PC-3 (cell line): Measurements from ENCODE around the gene TAF1D. TPM values are rescaled to one million over a fixed set of nuclear protein-coding genes. Genes with fewer than 3 reads are reported as not detected.

ENCODE experiments used
- ATAC-seq: fragments of 200-7000 bp; cut with Tn5 transposase; 2 replicates; pipeline ENCODE4 v1.9.1; 2020; ENCODE audit warnings: mild to moderate bottlenecking, moderate library complexity
- BruUV-seq: library from RNA; stranded (reverse); fragments of 400-500 nt; replicated peaks from 2 replicates; lab custom pipeline; 2021; lab: Mats Ljungman, UMichigan
- CTCF ChIA-PET: fragments of 300-600 bp; sonication (Branson Sonifier 250); formaldehyde crosslinking; loops from one replicate; lab custom pipeline; 2022; ENCODE audit warnings: antibody characterized with exemption; lab: Charles Lee
- POLR2A ChIA-PET: fragments of 300-600 bp; sonication (Branson Sonifier 250); formaldehyde crosslinking; loops from one replicate; lab custom pipeline; 2022; ENCODE audit warnings: antibody characterized with exemption; ENCODE audit not compliant: unreplicated experiment; lab: Charles Lee
- DNase-seq: peaks from one replicate; pipeline ENCODE4 v3.0.0-alpha.2; 2015
- H2AFZ ChIP-seq: fragments of 300-600 bp; sonication (generic); 2 replicates; pipeline ENCODE4 v1.6.0; 2016; ENCODE audit warnings: antibody characterized with exemption, low read length
- H3F3A ChIP-seq: fragments of 300-600 bp; sonication (generic); one replicate; pipeline ENCODE4 v1.6.0; 2017; ENCODE audit warnings: antibody characterized with exemption, low read length, control low read depth, mild to moderate bottlenecking; ENCODE audit not compliant: unreplicated experiment
- H3K27ac ChIP-seq: fragments of 300-600 bp; sonication (generic); 2 replicates; pipeline ENCODE4 v1.5.1; 2016; ENCODE audit warnings: mild to moderate bottlenecking, low read length
- H3K27me3 ChIP-seq: fragments of 300-600 bp; sonication (generic); 2 replicates; pipeline ENCODE4 v1.6.1; 2016; ENCODE audit warnings: low read length, mixed read lengths
- H3K36me3 ChIP-seq: fragments of 300-600 bp; sonication (generic); 2 replicates; pipeline ENCODE4 v1.6.1; 2016; ENCODE audit warnings: low read depth, mixed run types, low read length, mixed read lengths
- H3K4me1 ChIP-seq: fragments of 300-600 bp; sonication (generic); 2 replicates; pipeline ENCODE4 v1.5.1; 2016; ENCODE audit warnings: low read length; ENCODE audit not compliant: insufficient read depth
- H3K4me2 ChIP-seq: fragments of 300-600 bp; sonication (generic); 2 replicates; pipeline ENCODE4 v1.6.0; 2016; ENCODE audit warnings: low read length
- H3K4me3 ChIP-seq: fragments of 300-600 bp; sonication (generic); 2 replicates; pipeline ENCODE4 v1.5.1; 2016; ENCODE audit warnings: mild to moderate bottlenecking, low read length, mixed read lengths
- H3K79me2 ChIP-seq: fragments of 300-600 bp; sonication (generic); 2 replicates; pipeline ENCODE4 v1.6.1; 2017; ENCODE audit warnings: low read length, mixed read lengths
- H3K9ac ChIP-seq: fragments of 300-600 bp; sonication (generic); 2 replicates; pipeline ENCODE4 v1.6.0; 2016; ENCODE audit warnings: mild to moderate bottlenecking, low read length
- H3K9me2 ChIP-seq: fragments of 300-600 bp; sonication (generic); replicated peaks from 2 replicates; pipeline ENCODE4 v1.6.1; 2016; ENCODE audit warnings: mixed run types, low read length, mixed read lengths
- H3K9me3 ChIP-seq: fragments of 300-600 bp; sonication (generic); 2 replicates; pipeline ENCODE4 v1.6.1; 2016; ENCODE audit warnings: low read length, mixed read lengths
- H4K20me1 ChIP-seq: fragments of 300-600 bp; sonication (generic); 2 replicates; pipeline ENCODE4 v1.6.1; 2016; ENCODE audit warnings: low read length, mixed read lengths
- EZH2 ChIP-seq: fragments of 300-600 bp; sonication (generic); IDR thresholded peaks from one replicate; pipeline ENCODE4 v1.6.1; 2017; ENCODE audit warnings: antibody characterized with exemption, mild to moderate bottlenecking, low read length; ENCODE audit not compliant: unreplicated experiment
- EZH2phosphoT487 ChIP-seq: fragments of 300-600 bp; sonication (generic); IDR thresholded peaks from 2 replicates; pipeline ENCODE4 v1.6.1; 2018; ENCODE audit warnings: mild to moderate bottlenecking, antibody characterized with exemption, low read length, borderline replicate concordance
- intact Hi-C: fragments of 100-400 bp; cut with micrococcal nuclease; formaldehyde crosslinking; loops from 2 replicates; pipeline ENCODE4 v1.9.0; 2023
- total RNA-seq: library from RNA; depleted of rRNA; stranded (reverse); fragments of >200 nt; gene quantifications from 2 replicates; pipeline ENCODE4 v1.2.3, GENCODE V29; 2014
- TF ChIP-seq, protein P1 (sequence below): fragments of 300-600 bp; sonication (generic); conservative IDR thresholded peaks from 2 replicates; pipeline ENCODE4 v1.5.1; 2017; ENCODE audit warnings: antibody characterized with exemption, low read depth, mild to moderate bottlenecking, low read length

The TAF1D gene
- total RNA-seq, 1 experiment from 2014 or later: 135 TPM

DNA sequence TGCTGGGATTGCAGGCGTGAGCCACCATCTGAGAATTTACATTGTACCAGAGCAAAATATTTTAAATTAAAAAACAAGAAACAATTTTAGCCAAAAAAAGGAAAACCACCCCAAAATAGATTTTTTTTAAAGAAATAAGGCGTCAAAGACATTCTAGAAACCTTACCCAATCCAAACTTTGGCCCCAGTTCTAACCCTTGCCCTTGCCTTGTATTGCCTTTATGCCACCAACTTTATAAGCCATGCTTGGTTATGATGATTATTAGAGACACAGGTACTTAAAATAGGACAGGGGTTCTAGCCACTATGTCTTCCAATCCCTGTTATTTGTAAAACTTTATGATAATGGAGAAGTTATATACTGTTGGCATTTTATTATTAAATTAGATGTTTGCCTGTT, 11.9 kb upstream of the TAF1D start:
- ChIA-PET CTCF (no interaction called here), POLR2A (no interaction called here)
- intact Hi-C loops: no loop called here
- Histone ChIP-seq H3K9me2 (no peaks in the 10 kb centered on the region), H2AFZ (no peak overlapping the region), H3K79me2 (no peaks in the 10 kb centered on the region), H3K4me3 (no peak overlapping the region), H3K27me3 (no peaks in the 10 kb centered on the region), H3K4me2 (no peak overlapping the region), H3K9me3 (no peaks in the 10 kb centered on the region), H3K36me3 (no peaks in the 10 kb centered on the region; the same call in 1 of the 2 replicates), H3K27ac (no peak overlapping the region), H3K4me1 (no peaks in the 10 kb centered on the region), H3K9ac (no peak overlapping the region), H3F3A (no peaks in the 10 kb centered on the region), H4K20me1 (no peaks in the 10 kb centered on the region)
- no TSS peak for BruUV-seq
- no peak for DNase-seq
- no peak for ATAC-seq
- TF ChIP-seq EZH2phosphoT487: no peak
- TF ChIP-seq, protein P1, sequence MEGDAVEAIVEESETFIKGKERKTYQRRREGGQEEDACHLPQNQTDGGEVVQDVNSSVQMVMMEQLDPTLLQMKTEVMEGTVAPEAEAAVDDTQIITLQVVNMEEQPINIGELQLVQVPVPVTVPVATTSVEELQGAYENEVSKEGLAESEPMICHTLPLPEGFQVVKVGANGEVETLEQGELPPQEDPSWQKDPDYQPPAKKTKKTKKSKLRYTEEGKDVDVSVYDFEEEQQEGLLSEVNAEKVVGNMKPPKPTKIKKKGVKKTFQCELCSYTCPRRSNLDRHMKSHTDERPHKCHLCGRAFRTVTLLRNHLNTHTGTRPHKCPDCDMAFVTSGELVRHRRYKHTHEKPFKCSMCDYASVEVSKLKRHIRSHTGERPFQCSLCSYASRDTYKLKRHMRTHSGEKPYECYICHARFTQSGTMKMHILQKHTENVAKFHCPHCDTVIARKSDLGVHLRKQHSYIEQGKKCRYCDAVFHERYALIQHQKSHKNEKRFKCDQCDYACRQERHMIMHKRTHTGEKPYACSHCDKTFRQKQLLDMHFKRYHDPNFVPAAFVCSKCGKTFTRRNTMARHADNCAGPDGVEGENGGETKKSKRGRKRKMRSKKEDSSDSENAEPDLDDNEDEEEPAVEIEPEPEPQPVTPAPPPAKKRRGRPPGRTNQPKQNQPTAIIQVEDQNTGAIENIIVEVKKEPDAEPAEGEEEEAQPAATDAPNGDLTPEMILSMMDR: no peak
- no peak for TF ChIP-seq EZH2

DNA sequence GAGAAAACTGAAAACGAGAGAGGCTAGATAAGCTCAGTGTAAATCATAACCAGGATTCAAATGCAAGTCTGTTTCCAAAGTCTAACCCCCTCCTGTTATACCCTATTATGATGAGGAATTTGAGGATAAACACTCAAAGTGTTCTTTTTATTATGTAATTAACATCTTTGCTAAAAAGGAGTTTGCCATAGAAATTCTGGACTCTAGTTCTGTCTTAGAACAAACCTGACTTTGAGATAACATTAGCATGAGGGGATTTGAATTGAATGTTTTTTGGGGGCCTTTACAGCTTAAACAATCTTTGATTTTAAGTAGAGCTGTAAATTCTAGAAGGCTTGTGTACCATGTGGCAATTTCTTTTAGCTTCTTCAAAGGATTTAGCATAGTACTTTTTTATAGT, 9.7 kb upstream of the TAF1D start:
- BruUV-seq: no TSS peak
- Histone ChIP-seq H2AFZ (no peak overlapping the region), H3K4me1 (no peaks in the 10 kb centered on the region), H3K4me2 (no peak overlapping the region), H3K9ac (no peak overlapping the region), H3K79me2 (no peaks in the 10 kb centered on the region), H3K9me3 (no peaks in the 10 kb centered on the region), H3K27me3 (no peaks in the 10 kb centered on the region), H3F3A (no peaks in the 10 kb centered on the region), H3K4me3 (no peak overlapping the region), H4K20me1 (no peaks in the 10 kb centered on the region), H3K9me2 (no peaks in the 10 kb centered on the region), H3K27ac (no peak overlapping the region), H3K36me3 (no peaks in the 10 kb centered on the region; the same call in 1 of the 2 replicates)
- ATAC-seq: no peak
- DNase-seq: no peak
- POLR2A ChIA-PET: no interaction called here
- intact Hi-C loops: no loop called here
- CTCF ChIA-PET: no interaction called here
- TF ChIP-seq, protein P1: no peak
- TF ChIP-seq EZH2 (no peak), EZH2phosphoT487 (no peak)

DNA sequence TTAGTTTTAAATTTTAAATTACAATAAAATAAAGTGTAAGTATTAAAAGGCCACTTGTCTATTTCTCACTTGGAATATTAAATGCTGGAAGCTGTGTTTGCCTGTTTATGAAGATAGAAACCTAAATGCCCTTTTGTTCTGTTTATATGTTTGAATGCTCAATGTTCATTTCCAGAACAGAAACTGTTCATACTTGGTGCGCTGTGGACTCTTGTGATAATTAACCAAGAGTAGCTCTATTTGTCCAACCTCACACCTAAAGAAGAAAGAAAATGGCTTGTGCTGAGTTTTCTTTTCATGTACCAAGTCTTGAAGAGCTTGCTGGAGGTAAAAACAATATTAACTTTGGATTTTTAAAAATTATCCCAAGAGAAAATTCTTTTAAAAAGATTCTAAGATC, 5.8 kb upstream of the TAF1D start:
- Histone ChIP-seq H3K9ac (no peak overlapping the region), H3K27me3 (no peaks in the 10 kb centered on the region), H3K4me3 (no peak overlapping the region), H3K36me3 (no peaks in the 10 kb centered on the region), H3K9me3 (no peaks in the 10 kb centered on the region), H3F3A (no peaks in the 10 kb centered on the region), H4K20me1 (no peaks in the 10 kb centered on the region), H3K79me2 (peaks cover 20% of the 10 kb centered on the region), H3K9me2 (no peaks in the 10 kb centered on the region), H2AFZ (no peak overlapping the region), H3K4me2 (no peak overlapping the region), H3K27ac (no peak overlapping the region), H3K4me1 (peaks cover 6% of the 10 kb centered on the region; the same call in 1 of the 2 replicates)
- CTCF ChIA-PET: no interaction called here
- ATAC-seq: no peak
- POLR2A ChIA-PET: no interaction called here
- BruUV-seq: no TSS peak
- TF ChIP-seq EZH2 (no peak), EZH2phosphoT487 (no peak)
- TF ChIP-seq, protein P1: no peak
- intact Hi-C loops: no loop called here
- DNase-seq: no peak
